Natural killer cell (primary cell): Measurements from ENCODE around the gene CSTB. TPM values are rescaled to one million over a fixed set of nuclear protein-coding genes. Genes with fewer than 3 reads are reported as not detected.
"Not testable (repeated sequence)": the region's sequence is repeated elsewhere in the genome, so short reads cannot be mapped to it uniquely, and the experiment has no call there.

Source experiments
- ATAC-seq, 3 donors: fragments of 150-1000 bp in 2 of 3; fragments of 200-7000 bp in 1 of 3; cut with Tn5 transposase; 1 replicate in 1 of 3; 2 replicates in 2 of 3; pipeline ENCODE4 v1.10.0; 2021; ENCODE audit warnings: mild to moderate bottlenecking in 2 of 3, moderate library complexity in 2 of 3
- DNase-seq, 2 donors: peaks; one replicate each; pipeline versions ENCODE4 v3.0.0 to v3.0.0-alpha.2; 2013 to 2021; ENCODE audit warnings: mixed read lengths in 1 of 2
- H3K27ac ChIP-seq: one replicate; pipeline ENCODE4 v1.5.1; 2013; ENCODE audit warnings: mild to moderate bottlenecking, low read length
- H3K27me3 ChIP-seq: one replicate; pipeline ENCODE4 v1.6.1; 2013; ENCODE audit warnings: low read length; ENCODE audit not compliant: control insufficient read depth, insufficient read depth
- H3K36me3 ChIP-seq: one replicate; pipeline ENCODE4 v1.6.1; 2013; ENCODE audit warnings: low read length; ENCODE audit not compliant: control insufficient read depth, insufficient read depth
- H3K4me1 ChIP-seq: one replicate; pipeline ENCODE4 v1.6.1; 2013; ENCODE audit warnings: low read length; ENCODE audit not compliant: control insufficient read depth, insufficient read depth
- H3K4me3 ChIP-seq: one replicate; pipeline ENCODE4 v1.5.1; 2013; ENCODE audit warnings: low read length
- H3K9me3 ChIP-seq: one replicate; pipeline ENCODE4 v1.6.1; 2013; ENCODE audit warnings: low read length; ENCODE audit not compliant: control insufficient read depth, insufficient read depth
- H3K27ac Mint-ChIP-seq, 2 donors: one replicate each; pipeline ENCODE4 v1.8.0; 2022; ENCODE audit warnings: mild to moderate bottlenecking in 2 of 2, mixed read lengths in 2 of 2, moderate library complexity in 1 of 2
- H3K27me3 Mint-ChIP-seq, 2 donors: one replicate each; pipeline ENCODE4 v1.8.0; 2022; ENCODE audit warnings: low read depth in 2 of 2, mixed read lengths in 2 of 2
- H3K36me3 Mint-ChIP-seq: one replicate; pipeline ENCODE4 v1.8.0; 2022; ENCODE audit warnings: mixed read lengths
- H3K4me1 Mint-ChIP-seq, 2 donors: one replicate each; pipeline ENCODE4 v1.8.0; 2022; ENCODE audit warnings: mixed read lengths in 2 of 2
- H3K4me3 Mint-ChIP-seq: one replicate; pipeline ENCODE4 v1.8.0; 2022; ENCODE audit warnings: mild to moderate bottlenecking, moderate library complexity, mixed read lengths
- H3K9me3 Mint-ChIP-seq, 2 donors: one replicate each; pipeline ENCODE4 v1.8.0; 2022; ENCODE audit warnings: mixed read lengths in 2 of 2
- WGBS: methylation state at CpG from one replicate; pipeline ENCODE4 v1.1.7; 2013; ENCODE audit warnings: missing lambda C conversion rate; ENCODE audit not compliant: insufficient coverage; 5-methylcytosine and 5-hydroxymethylcytosine counted together
- intact Hi-C: fragments of 100-400 bp; cut with micrococcal nuclease; formaldehyde crosslinking; loops from one replicate; pipeline ENCODE4 v1.14.2; 2022
- total RNA-seq, 4 donors: library from RNA; stranded (reverse); fragments of 120-200 nt in 1 of 4; gene quantifications; one replicate each; pipeline versions ENCODE4 v1.2.3 to v1.2.4, GENCODE V29; 2013 to 2022
- TF ChIP-seq, protein P1 (sequence below): fragments of 200-600 bp; IDR thresholded peaks from one replicate; pipeline ENCODE4 v1.8.0; 2022; ENCODE audit warnings: antibody characterized with exemption

The CSTB gene, protein sequence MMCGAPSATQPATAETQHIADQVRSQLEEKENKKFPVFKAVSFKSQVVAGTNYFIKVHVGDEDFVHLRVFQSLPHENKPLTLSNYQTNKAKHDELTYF
- total RNA-seq: 10 to 100 TPM; 18.5 to 23.1 (median 22.7) TPM
- total RNA-seq (2013): 7.0 TPM

DNA sequence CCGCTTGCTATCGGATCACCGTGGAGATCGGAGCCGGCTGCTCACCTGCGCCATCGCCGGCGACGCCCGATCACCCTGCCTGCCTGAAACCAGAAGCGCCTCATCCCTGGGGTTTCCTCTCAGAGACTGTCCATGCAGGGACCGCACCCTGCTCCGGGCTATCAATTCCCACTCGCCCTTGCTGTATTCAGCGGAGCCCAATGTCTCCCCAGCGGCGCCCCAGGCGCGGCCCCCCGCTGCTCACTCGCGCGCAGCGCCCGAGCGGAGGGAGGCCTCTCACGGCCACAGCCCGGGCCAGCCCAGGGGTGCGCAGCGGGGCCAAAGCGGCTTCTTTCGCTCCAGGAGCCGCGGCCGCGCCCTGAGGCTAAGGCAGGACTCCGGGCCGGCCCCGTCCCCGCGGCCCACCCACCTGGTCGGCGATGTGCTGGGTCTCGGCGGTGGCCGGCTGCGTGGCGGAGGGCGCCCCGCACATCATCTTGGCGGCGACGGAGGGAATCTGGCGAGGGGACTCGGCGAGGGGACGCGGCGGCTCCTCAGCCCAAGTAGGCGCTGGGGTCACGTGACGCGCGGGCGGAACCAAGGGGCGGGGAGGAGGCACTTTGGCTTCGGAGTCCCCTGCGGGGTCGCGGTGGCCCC is at the start of gene CSTB:
Gene CSTB (minus strand): TSS at position 514 of the 636 bp plus-strand sequence. CDS start 39 bp downstream, at position 475.
- ATAC-seq: peak; percentile 82 to 84 (median 83)
- DNase-seq: peak; percentile 84 to 85
- peaks cover 23% of the 10 kb centered on the region for H3K4me1 ChIP-seq
- no peaks in the 10 kb centered on the region for H3K9me3 ChIP-seq
- under 1% methylated on average over 71 of the region's 71 CpGs for WGBS
- Mint-ChIP-seq H3K9me3 (no peaks in the 10 kb centered on the region), H3K4me1 (peaks cover 30 to 43% of the 10 kb centered on the region in 2 donors), H3K4me3 (peak within 1 kb of the TSS; percentile 89), H3K27ac (peak within 1 kb of the TSS; percentile 53 to 82), H3K27me3 (no peaks in the 10 kb centered on the region), H3K36me3 (no peaks in the 10 kb centered on the region)
- intact Hi-C loops: no loop called here
- TF ChIP-seq, protein P1, sequence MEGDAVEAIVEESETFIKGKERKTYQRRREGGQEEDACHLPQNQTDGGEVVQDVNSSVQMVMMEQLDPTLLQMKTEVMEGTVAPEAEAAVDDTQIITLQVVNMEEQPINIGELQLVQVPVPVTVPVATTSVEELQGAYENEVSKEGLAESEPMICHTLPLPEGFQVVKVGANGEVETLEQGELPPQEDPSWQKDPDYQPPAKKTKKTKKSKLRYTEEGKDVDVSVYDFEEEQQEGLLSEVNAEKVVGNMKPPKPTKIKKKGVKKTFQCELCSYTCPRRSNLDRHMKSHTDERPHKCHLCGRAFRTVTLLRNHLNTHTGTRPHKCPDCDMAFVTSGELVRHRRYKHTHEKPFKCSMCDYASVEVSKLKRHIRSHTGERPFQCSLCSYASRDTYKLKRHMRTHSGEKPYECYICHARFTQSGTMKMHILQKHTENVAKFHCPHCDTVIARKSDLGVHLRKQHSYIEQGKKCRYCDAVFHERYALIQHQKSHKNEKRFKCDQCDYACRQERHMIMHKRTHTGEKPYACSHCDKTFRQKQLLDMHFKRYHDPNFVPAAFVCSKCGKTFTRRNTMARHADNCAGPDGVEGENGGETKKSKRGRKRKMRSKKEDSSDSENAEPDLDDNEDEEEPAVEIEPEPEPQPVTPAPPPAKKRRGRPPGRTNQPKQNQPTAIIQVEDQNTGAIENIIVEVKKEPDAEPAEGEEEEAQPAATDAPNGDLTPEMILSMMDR: no peak
- no peak within 1 kb of the TSS for H3K27ac ChIP-seq
- H3K4me3 ChIP-seq: peak within 1 kb of the TSS; percentile 52
- H3K27me3 ChIP-seq: no peaks in the 10 kb centered on the region
- peaks cover 10% of the 10 kb centered on the region for H3K36me3 ChIP-seq

DNA sequence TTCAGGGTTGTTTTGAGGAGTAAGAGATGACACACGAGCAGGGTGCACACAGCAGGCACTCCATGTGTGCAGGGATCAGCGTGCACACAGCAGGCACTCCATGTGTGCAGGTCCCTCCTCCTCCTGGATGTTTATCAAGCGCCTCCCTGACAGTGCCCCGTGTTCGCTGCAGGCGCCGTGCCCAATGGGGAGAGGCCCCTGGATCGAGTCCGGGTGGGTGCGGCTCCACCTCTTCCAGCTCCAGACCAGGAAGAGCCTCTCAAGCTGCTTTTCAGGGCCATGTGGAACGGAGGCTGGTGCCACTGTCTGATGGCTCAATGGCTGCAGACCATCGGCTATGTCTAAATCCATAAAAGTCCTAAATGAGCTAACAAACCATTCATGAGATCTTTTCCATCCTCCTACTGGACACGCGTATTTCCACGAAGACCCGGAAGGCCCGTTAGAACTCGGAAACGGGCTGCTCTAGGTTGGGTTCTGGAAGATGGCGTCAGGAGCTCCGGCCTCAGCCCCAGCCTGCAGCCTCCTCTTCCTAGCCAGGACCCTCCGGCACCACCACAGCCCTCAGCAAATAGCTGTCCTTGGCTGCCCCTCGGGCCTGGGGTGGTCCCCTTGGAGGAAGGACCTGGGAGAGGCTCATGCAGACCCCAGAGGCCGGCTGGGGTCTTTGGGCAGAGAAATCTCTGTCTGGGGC is 49.3 kb upstream of the CSTB start:
- WGBS: 89% methylated on average over 24 of the region's 24 CpGs
- Histone ChIP-seq H3K4me3 (no peak overlapping the region), H3K27me3 (no peaks in the 10 kb centered on the region), H3K4me1 (no peaks in the 10 kb centered on the region), H3K27ac (no peak overlapping the region), H3K36me3 (no peaks in the 10 kb centered on the region), H3K9me3 (no peaks in the 10 kb centered on the region)
- peaks cover 0 to under 1% of the 10 kb centered on the region in 2 donors for H3K27me3 Mint-ChIP-seq
- H3K4me1 Mint-ChIP-seq: no peaks in the 10 kb centered on the region
- H3K4me3 Mint-ChIP-seq: no peak overlapping the region
- no peak overlapping the region for H3K27ac Mint-ChIP-seq
- no peaks in the 10 kb centered on the region for H3K36me3 Mint-ChIP-seq
- TF ChIP-seq, protein P1: no peak
- intact Hi-C loops: no loop called here
- ATAC-seq: no peak
- H3K9me3 Mint-ChIP-seq: no peaks in the 10 kb centered on the region
- no peak for DNase-seq

DNA sequence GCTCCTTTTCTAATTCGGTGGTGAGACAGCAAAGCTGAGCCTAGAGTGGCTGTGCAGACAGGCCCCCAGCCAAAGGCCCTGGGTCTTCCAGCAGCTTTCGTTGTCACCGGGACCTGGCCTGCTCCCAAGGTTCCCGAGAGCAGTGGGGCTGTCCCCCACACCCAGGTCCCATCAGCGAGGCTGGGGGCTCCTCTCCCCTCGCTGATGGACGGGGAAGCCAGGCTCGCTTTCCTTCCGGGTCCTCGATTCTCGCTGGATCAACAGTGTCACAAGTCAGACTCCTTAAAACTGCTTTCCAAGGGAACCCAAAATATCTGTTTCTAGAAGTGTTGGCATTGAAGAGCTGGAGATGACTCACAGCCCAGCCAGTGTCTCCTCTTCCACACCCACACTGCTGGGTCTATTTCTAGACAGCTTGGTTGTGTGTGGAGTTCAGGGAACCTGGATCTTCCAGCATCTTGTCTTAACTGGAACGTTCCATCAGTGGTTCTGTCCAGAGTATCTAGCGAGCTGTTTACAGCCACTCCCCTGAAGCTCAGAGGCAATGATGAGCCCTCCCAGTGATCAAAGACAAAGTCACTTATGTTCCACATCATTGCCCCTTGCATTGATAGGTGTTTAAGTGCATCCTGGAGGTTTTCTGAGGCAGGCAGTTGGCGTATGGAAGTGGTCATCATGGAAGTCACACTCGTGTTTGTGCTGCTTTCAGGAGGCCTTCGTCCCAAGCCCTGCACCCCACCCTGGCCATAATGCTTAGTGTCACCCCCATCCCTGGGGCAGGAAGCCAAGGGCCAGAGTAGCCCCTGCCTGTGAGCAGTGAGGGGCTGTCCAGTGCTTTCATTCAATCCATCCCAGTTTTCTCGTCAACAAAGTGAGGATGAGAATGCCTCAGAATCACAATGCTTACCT is 48.5 kb upstream of the CSTB start:
- Mint-ChIP-seq H3K36me3 (no peaks in the 10 kb centered on the region), H3K9me3 (no peaks in the 10 kb centered on the region), H3K4me1 (no peaks in the 10 kb centered on the region), H3K27me3 (no peaks in the 10 kb centered on the region), H3K4me3 (no peak overlapping the region), H3K27ac (no peak overlapping the region)
- TF ChIP-seq, protein P1: no peak
- Histone ChIP-seq H3K9me3 (no peaks in the 10 kb centered on the region), H3K27me3 (no peaks in the 10 kb centered on the region), H3K4me3 (no peak overlapping the region), H3K27ac (no peak overlapping the region), H3K36me3 (no peaks in the 10 kb centered on the region), H3K4me1 (peaks cover 3% of the 10 kb centered on the region)
- intact Hi-C loops: no loop called here
- DNase-seq (no peak), ATAC-seq (no peak)
- 90% methylated on average over 17 of the region's 17 CpGs for WGBS

DNA sequence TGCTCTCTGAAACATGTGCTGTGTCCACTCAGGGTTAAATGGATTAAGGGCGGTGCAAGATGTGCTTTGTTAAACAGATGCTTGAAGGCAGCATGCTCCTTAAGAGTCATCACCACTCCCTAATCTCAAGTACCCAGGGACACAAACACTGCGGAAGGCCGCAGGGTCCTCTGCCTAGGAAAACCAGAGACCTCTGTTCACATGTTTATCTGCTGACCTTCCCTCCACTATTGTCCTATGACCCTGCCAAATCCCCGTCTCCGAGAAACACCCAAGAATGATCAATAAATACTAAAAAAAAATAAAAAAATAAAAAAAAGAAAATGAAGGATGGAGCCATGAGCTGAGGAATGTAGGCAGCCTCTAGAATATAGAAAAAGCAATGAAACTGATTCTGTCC is 46.6 kb upstream of the CSTB start:
- H3K4me3 Mint-ChIP-seq, H3K4me3 ChIP-seq, H3K36me3 ChIP-seq, H3K9me3 ChIP-seq, H3K4me1 Mint-ChIP-seq, H3K27me3 ChIP-seq, intact Hi-C loops, H3K36me3 Mint-ChIP-seq, ATAC-seq, H3K27me3 Mint-ChIP-seq, H3K27ac ChIP-seq, H3K9me3 Mint-ChIP-seq, DNase-seq, H3K27ac Mint-ChIP-seq: not testable (repeated sequence)
- no CpG with 5 or more reads among the region's 5 CpGs for WGBS
- peaks cover 11% of the 10 kb centered on the region for H3K4me1 ChIP-seq

DNA sequence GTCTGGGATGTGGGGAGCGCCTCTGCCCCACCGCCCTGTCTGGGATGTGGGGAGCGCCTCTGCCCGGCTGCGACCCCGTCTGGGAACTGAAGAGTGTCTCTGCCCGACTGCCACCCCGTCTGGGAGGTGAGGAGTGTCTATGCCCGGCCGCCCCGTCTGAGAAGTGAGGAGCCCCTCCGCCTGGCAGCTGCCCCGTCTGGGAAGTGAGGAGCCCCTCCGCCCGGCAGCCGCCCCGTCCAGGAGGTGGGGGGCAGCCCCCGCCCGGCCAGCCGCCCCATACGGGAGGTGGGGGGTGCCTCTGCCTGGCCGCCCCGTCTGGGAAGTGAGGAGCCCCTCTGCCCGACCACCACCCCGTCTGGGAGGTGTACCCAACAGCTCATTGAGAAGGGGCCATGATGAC is 46.1 kb upstream of the CSTB start:
- H3K27me3 Mint-ChIP-seq: not testable (repeated sequence)

More for the DNA sequence above, 46.1 kb upstream of the CSTB start:
- H3K4me3 ChIP-seq, H3K9me3 Mint-ChIP-seq, H3K9me3 ChIP-seq, H3K36me3 Mint-ChIP-seq, H3K4me3 Mint-ChIP-seq, H3K36me3 ChIP-seq, H3K4me1 Mint-ChIP-seq, ATAC-seq, intact Hi-C loops, DNase-seq, H3K27ac Mint-ChIP-seq, H3K27me3 ChIP-seq, H3K27ac ChIP-seq: not testable (repeated sequence)
- H3K4me1 ChIP-seq: peaks cover 16% of the 10 kb centered on the region
- WGBS: 94% methylated on average over 21 of the region's 25 CpGs
